GM19463 (cell line): ENCODE results near the gene ICAM2.
"Not testable (repeated sequence)": the region's sequence is repeated elsewhere in the genome, so short reads cannot be mapped to it uniquely, and the experiment has no call there.

Experiments used
- ATAC-seq: cut with Tn5 transposase; IDR thresholded peaks from one replicate; pipeline ENCODE4 v1.9.1; 2021; ENCODE audit warnings: mild to moderate bottlenecking, moderate library complexity; ENCODE audit not compliant: unreplicated experiment

ICAM2 gene

GRCh38 chr17:64015447-64015846, 5.0 kb downstream of the ICAM2 start:
- no peak for ATAC-seq

GRCh38 chr17:64009571-64010402, 10.6 kb downstream of the ICAM2 start:
- ATAC-seq: no peak

- ATAC-seq: no peak
These were observed 11.6 kb downstream of the ICAM2 start for GRCh38 chr17:64008830-64009229.

- ATAC-seq: no peak
These were observed 12.1 kb downstream of the ICAM2 start for GRCh38 chr17:64008346-64008745.

- no peak for ATAC-seq
These were observed 12.6 kb downstream of the ICAM2 start for GRCh38 chr17:64007838-64008282.

GRCh38 chr17:64007089-64007837, 13.2 kb downstream of the ICAM2 start:
- ATAC-seq: not testable (repeated sequence)

GRCh38 chr17:64006361-64007088, 13.9 kb downstream of the ICAM2 start:
- ATAC-seq: no peak

- no peak for ATAC-seq
These were observed 14.7 kb downstream of the ICAM2 start for GRCh38 chr17:64005734-64006167.

GRCh38 chr17:64004903-64005733, 15.3 kb downstream of the ICAM2 start:
- no peak for ATAC-seq

- ATAC-seq: no peak
These were observed 16.1 kb downstream of the ICAM2 start for GRCh38 chr17:64004218-64004770.

GRCh38 chr17:64003526-64004121, 16.8 kb downstream of the ICAM2 start:
- ATAC-seq: no peak

GRCh38 chr17:64002658-64003525, 17.5 kb downstream of the ICAM2 start:
- no peak for ATAC-seq

GRCh38 chr17:64001763-64002529, 18.5 kb downstream of the ICAM2 start:
- no peak for ATAC-seq

- no peak for ATAC-seq
These were observed 19.3 kb downstream of the ICAM2 start for GRCh38 chr17:64001091-64001579.

GRCh38 chr17:63999680-64000531, 20.5 kb downstream of the ICAM2 start:
- no peak for ATAC-seq

GRCh38 chr17:63998721-63999679, 21.4 kb downstream of the ICAM2 start:
- no peak for ATAC-seq
